ENCODE results near the gene BBS1.
A peak's percentile ranks its signal among the peaks of the same experiment; 100 is the strongest.

The BBS1 gene

GRCh38 chr11:66488957-66489356 is 21.5 kb upstream of the BBS1 start:
- 0 out of 2 replicates have a peak, but pooled peaks cover 4% of the 10 kb centered on the region for H3K4me1 ChIP-seq (ENCODE audit: insufficient read depth, low read length)
- no peaks in the 10 kb centered on the region for H3K9me3 ChIP-seq (ENCODE audit: control insufficient read depth, insufficient read depth, low read length)
- no peak overlapping the region for H3K9ac ChIP-seq (ENCODE audit: low read depth, low read length)
- H3K36me3 ChIP-seq (ENCODE audit: insufficient read depth, low read length): no peaks in the 10 kb centered on the region; the same call in 1 of the 2 replicates

DNA sequence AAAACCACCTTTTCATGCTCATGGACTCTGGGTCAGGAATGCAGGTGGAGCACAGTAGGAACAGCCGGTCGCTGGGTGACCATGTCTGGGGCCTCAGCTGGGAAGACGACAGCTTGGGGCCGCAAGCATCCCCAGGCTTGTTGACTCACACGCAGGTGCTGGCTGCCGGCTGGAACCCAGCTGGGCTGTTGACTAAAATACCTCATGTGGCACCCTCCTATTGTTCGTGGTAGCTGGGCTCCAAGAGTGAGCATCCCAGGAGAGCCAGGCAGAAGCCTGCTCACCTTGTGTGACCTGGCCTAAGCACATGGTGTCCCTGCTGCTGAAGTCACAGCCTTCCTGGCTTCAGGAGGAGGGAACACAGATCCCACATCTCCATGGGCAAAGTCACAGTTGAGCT is 20.8 kb upstream of the BBS1 start:
- no peaks in the 10 kb centered on the region; the same call in 1 of the 2 replicates for H3K36me3 ChIP-seq (ENCODE audit: insufficient read depth, low read length)
- no peaks in the 10 kb centered on the region for H3K9me3 ChIP-seq (ENCODE audit: control insufficient read depth, insufficient read depth, low read length)
- H3K9ac ChIP-seq (ENCODE audit: low read depth, low read length): no peak overlapping the region
- 0 out of 2 replicates have a peak, but pooled peaks cover 4% of the 10 kb centered on the region for H3K4me1 ChIP-seq (ENCODE audit: insufficient read depth, low read length)

DNA sequence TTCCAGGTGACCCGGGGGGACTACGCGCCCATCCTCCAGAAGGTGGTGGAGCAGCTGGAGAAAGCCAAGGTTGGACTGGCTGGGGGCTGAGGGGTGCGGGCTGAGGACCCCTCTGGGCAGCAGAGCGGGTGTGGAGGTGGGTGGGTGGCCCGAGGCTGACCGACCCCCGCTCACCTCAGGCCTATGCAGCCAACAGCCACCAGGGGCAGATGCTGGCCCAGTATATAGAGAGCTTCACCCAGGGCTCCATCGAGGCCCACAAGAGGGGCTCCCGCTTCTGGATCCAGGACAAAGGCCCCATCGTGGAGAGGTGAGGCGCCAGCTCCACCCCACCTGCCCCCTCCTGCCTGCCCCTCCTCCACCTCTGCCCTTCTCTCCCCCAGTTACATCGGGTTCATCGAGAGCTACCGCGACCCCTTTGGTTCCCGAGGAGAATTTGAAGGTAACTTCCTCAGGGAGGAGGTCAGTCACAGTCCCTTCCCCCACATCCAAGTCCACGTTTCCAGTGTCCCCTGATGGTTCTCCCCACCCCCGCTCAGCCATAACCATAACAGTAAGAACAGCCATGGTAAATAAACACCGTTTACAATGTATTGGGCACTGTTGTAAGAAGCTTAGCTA is 19.0 kb upstream of the BBS1 start:
- no peaks in the 10 kb centered on the region for H3K9me3 ChIP-seq (ENCODE audit: control insufficient read depth, insufficient read depth, low read length)
- peaks cover 4% of the 10 kb centered on the region; the same call in 1 of the 2 replicates for H3K4me1 ChIP-seq (ENCODE audit: insufficient read depth, low read length)
- H3K9ac ChIP-seq (ENCODE audit: low read depth, low read length): no peak overlapping the region
- H3K36me3 ChIP-seq (ENCODE audit: insufficient read depth, low read length): no peaks in the 10 kb centered on the region; the same call in 1 of the 2 replicates

DNA sequence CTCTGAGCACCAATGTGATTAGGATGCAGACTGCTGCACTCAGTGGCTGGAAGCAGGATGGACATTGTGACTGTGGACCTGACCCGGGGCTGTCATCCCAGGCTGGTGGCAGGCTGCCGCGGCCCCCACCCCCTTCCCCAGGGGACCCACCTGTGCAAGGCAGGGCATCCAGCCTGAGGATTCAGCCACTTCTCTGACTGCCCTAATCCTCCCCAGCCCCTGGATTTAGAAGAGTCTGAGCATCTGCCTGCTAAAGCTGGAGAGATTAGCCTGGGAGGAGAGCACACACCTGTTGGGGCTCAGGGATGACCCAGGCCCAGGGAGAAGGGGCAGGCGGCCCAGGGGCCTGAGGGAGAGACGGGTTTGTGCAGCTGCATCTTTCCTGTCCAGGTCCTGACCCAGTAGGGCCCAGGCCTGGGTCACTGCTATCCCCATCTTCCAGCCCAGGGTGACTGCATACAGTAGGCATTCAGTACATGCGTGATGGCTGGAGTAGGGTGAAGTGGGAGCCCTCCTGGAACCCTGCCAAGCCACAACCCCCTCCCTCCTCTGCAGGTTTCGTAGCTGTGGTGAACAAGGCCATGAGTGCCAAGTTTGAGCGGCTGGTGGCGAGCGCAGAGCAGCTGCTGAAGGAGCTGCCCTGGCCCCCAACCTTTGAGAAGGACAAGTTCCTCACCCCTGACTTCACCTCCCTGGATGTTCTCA is 18.1 kb upstream of the BBS1 start:
- peaks cover 4% of the 10 kb centered on the region; the same call in 1 of the 2 replicates for H3K4me1 ChIP-seq (ENCODE audit: insufficient read depth, low read length)
- no peaks in the 10 kb centered on the region for H3K9me3 ChIP-seq (ENCODE audit: control insufficient read depth, insufficient read depth, low read length)
- no peaks in the 10 kb centered on the region; the same call in 1 of the 2 replicates for H3K36me3 ChIP-seq (ENCODE audit: insufficient read depth, low read length)
- no peak overlapping the region for H3K9ac ChIP-seq (ENCODE audit: low read depth, low read length)

- H3K9ac ChIP-seq (ENCODE audit: low read depth, low read length): no peak overlapping the region
- H3K36me3 ChIP-seq (ENCODE audit: insufficient read depth, low read length): no peaks in the 10 kb centered on the region; the same call in 1 of the 2 replicates
- H3K4me1 ChIP-seq (ENCODE audit: insufficient read depth, low read length): peaks cover 4% of the 10 kb centered on the region; the same call in 1 of the 2 replicates
- no peaks in the 10 kb centered on the region for H3K9me3 ChIP-seq (ENCODE audit: control insufficient read depth, insufficient read depth, low read length)
These were observed 17.3 kb upstream of the BBS1 start for GRCh38 chr11:66493130-66493529.

- Histone ChIP-seq H3K9ac (ENCODE audit: low read depth, low read length) (no peak overlapping the region), H3K36me3 (ENCODE audit: insufficient read depth, low read length) (no peaks in the 10 kb centered on the region; the same call in 1 of the 2 replicates), H3K4me1 (ENCODE audit: insufficient read depth, low read length) (peaks cover 4% of the 10 kb centered on the region; the same call in 1 of the 2 replicates), H3K9me3 (ENCODE audit: control insufficient read depth, insufficient read depth, low read length) (no peaks in the 10 kb centered on the region)
These were observed 16.0 kb upstream of the BBS1 start for GRCh38 chr11:66494458-66494857.

- Histone ChIP-seq H3K9ac (ENCODE audit: low read depth, low read length) (no peak overlapping the region), H3K4me1 (ENCODE audit: insufficient read depth, low read length) (peaks cover 4% of the 10 kb centered on the region; the same call in 1 of the 2 replicates), H3K36me3 (ENCODE audit: insufficient read depth, low read length) (no peaks in the 10 kb centered on the region; the same call in 1 of the 2 replicates), H3K9me3 (ENCODE audit: control insufficient read depth, insufficient read depth, low read length) (no peaks in the 10 kb centered on the region)
These were observed 15.5 kb upstream of the BBS1 start for GRCh38 chr11:66494935-66495334.

GRCh38 chr11:66495401-66495854 is 15.0 kb upstream of the BBS1 start:
- no peaks in the 10 kb centered on the region for H3K9me3 ChIP-seq (ENCODE audit: control insufficient read depth, insufficient read depth, low read length)
- no peaks in the 10 kb centered on the region; the same call in 1 of the 2 replicates for H3K36me3 ChIP-seq (ENCODE audit: insufficient read depth, low read length)

DNA sequence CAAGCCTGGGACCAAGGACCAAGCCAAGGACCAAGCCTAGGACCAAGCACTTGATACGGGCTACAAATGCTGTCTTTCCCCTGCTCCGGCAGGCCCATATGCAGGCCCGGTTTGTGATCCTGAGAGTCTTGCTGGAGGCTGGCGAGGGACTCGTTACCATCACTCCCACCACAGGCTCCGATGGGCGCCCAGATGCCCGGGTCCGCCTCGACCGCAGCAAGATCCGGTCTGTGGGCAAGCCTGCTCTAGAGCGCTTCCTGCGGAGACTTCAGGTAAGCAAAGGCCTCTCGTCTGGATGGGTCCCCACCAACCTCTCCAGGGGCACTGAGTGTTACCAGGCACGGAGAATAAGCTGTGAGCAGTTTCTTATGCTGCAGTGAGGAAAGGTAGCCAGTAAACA is 13.2 kb upstream of the BBS1 start:
- Histone ChIP-seq H3K36me3 (ENCODE audit: insufficient read depth, low read length) (no peaks in the 10 kb centered on the region; the same call in 1 of the 2 replicates), H3K9ac (ENCODE audit: low read depth, low read length) (no peak overlapping the region), H3K9me3 (ENCODE audit: control insufficient read depth, insufficient read depth, low read length) (no peaks in the 10 kb centered on the region), H3K4me1 (ENCODE audit: insufficient read depth, low read length) (no peaks in the 10 kb centered on the region; the same call in 1 of the 2 replicates)

More at GRCh38 chr11:66495401-66495854, 15.0 kb upstream of the BBS1 start:
- no peak overlapping the region for H3K9ac ChIP-seq (ENCODE audit: low read depth, low read length)
- H3K4me1 ChIP-seq (ENCODE audit: insufficient read depth, low read length): peaks cover 4% of the 10 kb centered on the region; the same call in 1 of the 2 replicates

DNA sequence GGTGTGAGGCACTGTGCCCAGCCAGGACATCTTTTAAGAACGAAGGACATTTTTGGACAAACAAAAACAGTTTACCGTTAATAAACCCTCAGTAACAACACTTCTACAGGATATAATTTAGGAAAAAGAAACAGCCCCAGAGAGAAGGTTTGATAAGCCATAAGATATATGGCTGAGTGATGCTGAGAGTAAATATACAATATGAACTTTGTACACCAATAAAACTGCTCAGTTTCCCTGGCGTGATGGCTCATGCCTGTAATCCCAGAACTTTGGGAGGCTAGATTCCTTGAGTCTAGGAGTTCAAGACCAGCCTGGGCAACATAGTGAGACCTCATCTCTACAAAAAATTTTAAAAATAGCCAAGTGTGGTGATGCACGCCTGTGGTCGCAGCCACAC is 11.9 kb upstream of the BBS1 start:
- H3K9ac ChIP-seq (ENCODE audit: low read depth, low read length): no peak overlapping the region
- no peaks in the 10 kb centered on the region for H3K9me3 ChIP-seq (ENCODE audit: control insufficient read depth, insufficient read depth, low read length)
- no peaks in the 10 kb centered on the region for H3K36me3 ChIP-seq (ENCODE audit: insufficient read depth, low read length)
- H3K4me1 ChIP-seq (ENCODE audit: insufficient read depth, low read length): no peaks in the 10 kb centered on the region; the same call in 1 of the 2 replicates

GRCh38 chr11:66505276-66505816 is 5.1 kb upstream of the BBS1 start:
- H3K4me1 ChIP-seq (ENCODE audit: insufficient read depth, low read length): no peaks in the 10 kb centered on the region
- no peak overlapping the region for H3K9ac ChIP-seq (ENCODE audit: low read depth, low read length)
- H3K9me3 ChIP-seq (ENCODE audit: control insufficient read depth, insufficient read depth, low read length): no peaks in the 10 kb centered on the region
- no peaks in the 10 kb centered on the region; the same call in 1 of the 2 replicates for H3K36me3 ChIP-seq (ENCODE audit: insufficient read depth, low read length)

GRCh38 chr11:66509131-66509561 is 1.3 kb upstream of the BBS1 start:
- H3K4me1 ChIP-seq (ENCODE audit: insufficient read depth, low read length): no peaks in the 10 kb centered on the region
- H3K9me3 ChIP-seq (ENCODE audit: control insufficient read depth, insufficient read depth, low read length): no peaks in the 10 kb centered on the region
- peaks cover 4% of the 10 kb centered on the region; the same call in 1 of the 2 replicates for H3K36me3 ChIP-seq (ENCODE audit: insufficient read depth, low read length)
- H3K9ac ChIP-seq (ENCODE audit: low read depth, low read length): no peak overlapping the region

- Histone ChIP-seq H3K4me1 (ENCODE audit: insufficient read depth, low read length) (no peaks in the 10 kb centered on the region), H3K9ac (ENCODE audit: low read depth, low read length) (peak overlapping the region; percentile 88), H3K9me3 (ENCODE audit: control insufficient read depth, insufficient read depth, low read length) (no peaks in the 10 kb centered on the region), H3K36me3 (ENCODE audit: insufficient read depth, low read length) (peaks cover 4% of the 10 kb centered on the region; the same call in 1 of the 2 replicates)
These were observed 530 bp downstream of the BBS1 start for GRCh38 chr11:66510990-66511339.

DNA sequence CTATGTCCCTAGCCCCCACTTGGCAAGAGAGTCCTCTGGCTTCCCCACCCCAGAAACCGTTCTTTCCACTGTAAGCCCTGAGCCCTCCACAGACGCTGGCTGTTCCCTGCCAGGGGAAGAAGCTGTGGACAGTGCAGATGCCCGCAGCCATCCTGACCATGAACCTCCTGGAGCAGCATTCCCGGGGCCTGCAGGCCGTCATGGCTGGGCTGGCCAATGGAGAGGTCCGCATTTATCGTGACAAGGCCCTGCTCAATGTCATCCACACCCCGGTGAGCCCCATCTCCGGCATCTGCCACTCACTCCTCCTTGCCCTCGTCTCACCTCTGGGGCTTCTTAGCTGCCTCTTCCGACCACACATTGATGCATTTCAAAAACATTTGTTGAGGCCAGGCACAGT is 13.2 kb downstream of the BBS1 start:
- Histone ChIP-seq H3K36me3 (ENCODE audit: insufficient read depth, low read length) (peaks cover 8% of the 10 kb centered on the region), H3K9me3 (ENCODE audit: control insufficient read depth, insufficient read depth, low read length) (no peaks in the 10 kb centered on the region), H3K9ac (ENCODE audit: low read depth, low read length) (no peak overlapping the region), H3K4me1 (ENCODE audit: insufficient read depth, low read length) (no peaks in the 10 kb centered on the region)
